HCT116 (cell line): ENCODE data around the gene ZXDC. TPM values are rescaled to one million over a fixed set of nuclear protein-coding genes. Genes with fewer than 3 reads are reported as not detected.

Experiments used
- ATAC-seq: fragments of 200-7000 bp; cut with Tn5 transposase; 2 replicates; pipeline ENCODE4 v1.9.1; 2020; ENCODE audit warnings: mild to moderate bottlenecking, moderate library complexity
- BruUV-seq: library from RNA; stranded (reverse); fragments of 400-500 nt; replicated peaks from 2 replicates; lab custom pipeline; 2021; lab: Mats Ljungman, UMichigan
- CTCF ChIA-PET: fragments of 300-600 bp; sonication (Branson Sonifier 250); formaldehyde crosslinking; loops from one replicate; lab custom pipeline; 2021; ENCODE audit warnings: antibody characterized with exemption; lab: Charles Lee
- POLR2A ChIA-PET: fragments of 300-600, 350-600 bp; sonication (Branson Sonifier 250); formaldehyde crosslinking; loops from one replicate; lab custom pipeline; 2021; ENCODE audit warnings: antibody characterized with exemption; lab: Charles Lee
- RAD21 ChIA-PET, 2 experiments: fragments of 300-600 bp; sonication (Branson Sonifier 250); formaldehyde crosslinking; loops; one replicate each; lab custom pipeline; 2023; ENCODE audit warnings: low total read pairs in 2 of 2; ENCODE audit not compliant: uncharacterized antibody in 2 of 2, unreplicated experiment in 2 of 2, low non-redundant PET in 1 of 2; lab: Charles Lee
- DNase-seq: peaks from one replicate; pipeline ENCODE4 v3.0.0-alpha.2; 2010; ENCODE audit warnings: low read depth, low spot score
- H2AFZ ChIP-seq: fragments of 200-600 bp; shearing (Covaris generic), sonication (generic); 2 replicates; pipeline ENCODE4 v1.6.1; 2017; ENCODE audit warnings: low read depth, mixed run types, mixed read lengths, antibody characterized with exemption, low read length; ENCODE audit not compliant: poor library complexity, severe bottlenecking
- H3K27ac ChIP-seq: 2 replicates; pipeline ENCODE4 v1.5.1; 2012; ENCODE audit warnings: low read depth, low read length
- H3K27me3 ChIP-seq: fragments of 200-600 bp; sonication (generic); 2 replicates; pipeline ENCODE4 v1.6.1; 2016; ENCODE audit warnings: mixed run types, low read length, mixed read lengths; ENCODE audit not compliant: insufficient read depth
- H3K36me3 ChIP-seq, 2 experiments: fragments of 200-500 bp in 1 of 2; fragments of 200-600 bp in 1 of 2; sonication (Bioruptor generic) in 1 of 2; sonication (generic) in 1 of 2; 2 replicates each; pipeline versions ENCODE4 v1.5.1 to v1.6.1; 2014 to 2016; ENCODE audit warnings: low read length in 2 of 2, inconsistent platforms in 1 of 2, mixed read lengths in 1 of 2, mixed run types in 1 of 2; ENCODE audit not compliant: insufficient read depth in 2 of 2, control insufficient read depth in 1 of 2
- H3K4me1 ChIP-seq, 2 experiments: fragments of 200-600 bp in 1 of 2; sonication (generic) in 1 of 2; 2 replicates each; pipeline versions ENCODE4 v1.5.1 to v1.6.1; 2012 to 2017; ENCODE audit warnings: low read length in 2 of 2, inconsistent platforms in 1 of 2, mild to moderate bottlenecking in 1 of 2, mixed read lengths in 1 of 2, mixed run types in 1 of 2, moderate library complexity in 1 of 2; ENCODE audit not compliant: insufficient read depth in 2 of 2, control insufficient read depth in 1 of 2
- H3K4me2 ChIP-seq: fragments of 200-600 bp; sonication (generic); 2 replicates; pipeline ENCODE4 v1.6.1; 2017; ENCODE audit warnings: mixed run types, low read length, mixed read lengths
- H3K4me3 ChIP-seq, 2 experiments: fragments of 200-600 bp in 1 of 2; sonication (generic) in 1 of 2; replicated peaks in 1 of 2; 2 replicates each; pipeline ENCODE4 v1.5.1; 2011 to 2016; ENCODE audit warnings: low read length in 2 of 2, control low read depth in 1 of 2, low read depth in 1 of 2, mild to moderate bottlenecking in 1 of 2, mixed read lengths in 1 of 2, mixed run types in 1 of 2
- H3K79me2 ChIP-seq: fragments of 200-600 bp; sonication (generic); 2 replicates; pipeline ENCODE4 v1.6.1; 2017; ENCODE audit warnings: mild to moderate bottlenecking, mixed run types, low read length, moderate library complexity, mixed read lengths; ENCODE audit not compliant: insufficient read depth
- H3K9ac ChIP-seq: fragments of 200-600 bp; sonication (generic); 2 replicates; pipeline ENCODE4 v1.6.1; 2016; ENCODE audit warnings: low read length, mixed read lengths
- H3K9me2 ChIP-seq: fragments of 200-600 bp; sonication (generic), shearing (Covaris generic); 2 replicates; pipeline ENCODE4 v1.6.1; 2017; ENCODE audit warnings: mixed run types, mild to moderate bottlenecking, moderate library complexity; ENCODE audit not compliant: insufficient read depth
- H3K9me3 ChIP-seq, 2 experiments: fragments of 200-500 bp in 1 of 2; fragments of 200-600 bp in 1 of 2; sonication (Bioruptor generic) in 1 of 2; sonication (generic) in 1 of 2; 2 replicates each; pipeline ENCODE4 v1.6.1; 2014 to 2017; ENCODE audit warnings: low read length in 2 of 2, mixed read lengths in 2 of 2, inconsistent platforms in 1 of 2, low read depth in 1 of 2, mild to moderate bottlenecking in 1 of 2, mixed run types in 1 of 2, moderate library complexity in 1 of 2; ENCODE audit not compliant: control insufficient read depth in 1 of 2, insufficient read depth in 1 of 2
- H4K20me1 ChIP-seq: fragments of 200-600 bp; sonication (generic), shearing (Covaris generic); 2 replicates; pipeline ENCODE4 v1.6.1; 2017; ENCODE audit warnings: mixed run types, mild to moderate bottlenecking, moderate library complexity; ENCODE audit not compliant: insufficient read depth
- POLR2AphosphoS5 ChIP-seq: IDR thresholded peaks from 2 replicates; pipeline ENCODE4 v1.6.1; 2011; ENCODE audit warnings: mild to moderate bottlenecking, low read depth, low read length, moderate library complexity
- RAD21 ChIP-seq: IDR thresholded peaks from 2 replicates; pipeline ENCODE4 v1.6.1; 2012; ENCODE audit warnings: low read depth, mild to moderate bottlenecking
- REST ChIP-seq: IDR thresholded peaks from 2 replicates; pipeline ENCODE4 v1.6.1; 2012; ENCODE audit warnings: low read depth
- YY1 ChIP-seq: IDR thresholded peaks from 2 replicates; pipeline ENCODE4 v1.6.1; 2011; ENCODE audit warnings: low read length, low read depth, moderate library complexity, mild to moderate bottlenecking; ENCODE audit not compliant: insufficient replicate concordance; ENCODE audit errors: extremely low read depth
- intact Hi-C: fragments of 100-400 bp; cut with micrococcal nuclease; formaldehyde crosslinking; loops from 2 replicates; pipeline ENCODE4 v1.10.0; 2022
- total RNA-seq: library from RNA; stranded (reverse); gene quantifications from one replicate; pipeline ENCODE4 v1.2.1, GENCODE V29; 2021; ENCODE audit not compliant: unreplicated experiment
- TF ChIP-seq, protein P1 (sequence below): IDR thresholded peaks from 2 replicates; pipeline ENCODE4 v1.6.1; 2012

Gene ZXDC
- total RNA-seq, 1 experiment from 2014 or later = 29.9 TPM

DNA sequence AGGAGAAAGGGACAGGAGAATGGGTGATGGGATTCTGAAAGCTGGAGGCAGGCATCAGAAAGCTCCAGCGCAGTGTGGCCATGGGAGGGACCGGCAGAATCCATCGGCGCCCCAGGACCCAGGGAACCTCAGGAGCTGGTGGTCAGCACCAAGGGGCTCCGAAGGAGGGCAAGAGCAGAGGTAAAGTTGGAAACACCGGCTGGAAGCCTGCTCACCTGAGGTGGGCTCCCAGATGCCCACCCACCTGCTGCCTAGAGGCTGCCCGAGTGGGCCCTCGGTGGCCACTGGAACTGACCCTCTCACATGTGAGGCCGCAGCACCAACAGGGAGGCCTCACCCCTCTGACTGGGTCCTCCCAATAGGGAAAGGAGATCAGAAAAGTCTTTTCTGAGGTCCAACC, 10.3 kb upstream of the ZXDC start:
- POLR2A ChIA-PET = no interaction called here
- no peak for ATAC-seq
- H3K4me2 ChIP-seq = no peak overlapping the region

More for the DNA sequence above, 10.3 kb upstream of the ZXDC start:
- no peak for TF ChIP-seq POLR2AphosphoS5
- no peak for TF ChIP-seq RAD21
- TF ChIP-seq YY1 = no peak
- TF ChIP-seq, protein P1, sequence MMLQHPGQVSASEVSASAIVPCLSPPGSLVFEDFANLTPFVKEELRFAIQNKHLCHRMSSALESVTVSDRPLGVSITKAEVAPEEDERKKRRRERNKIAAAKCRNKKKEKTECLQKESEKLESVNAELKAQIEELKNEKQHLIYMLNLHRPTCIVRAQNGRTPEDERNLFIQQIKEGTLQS = no peak
- no peak for TF ChIP-seq REST
- intact Hi-C loops = no loop called here
- no peak overlapping the region for H3K9ac ChIP-seq
- H3K9me3 ChIP-seq = no peaks in the 10 kb centered on the region
- H3K27me3 ChIP-seq = no peaks in the 10 kb centered on the region
- no peaks in the 10 kb centered on the region for H3K9me2 ChIP-seq
- BruUV-seq = no TSS peak
- no peak overlapping the region for H2AFZ ChIP-seq
- H3K27ac ChIP-seq = no peak overlapping the region
- RAD21 ChIA-PET = no interaction called here
- CTCF ChIA-PET = no interaction called here
- no peaks in the 10 kb centered on the region for H4K20me1 ChIP-seq
- H3K4me3 ChIP-seq = no peak overlapping the region
- DNase-seq = no peak
- no peaks in the 10 kb centered on the region for H3K36me3 ChIP-seq
- no peaks in the 10 kb centered on the region for H3K79me2 ChIP-seq
- H3K4me1 ChIP-seq = peaks cover 0 to 4% of the 10 kb centered on the region in 2 experiments; a peak in 1 of 4 replicates
